Nephron (organoid): Measurements from ENCODE around the gene RNF141.
A peak's percentile ranks its signal among the peaks of the same experiment; 100 is the strongest.

Experiments used
- H3K27ac Mint-ChIP-seq, 3 experiments: 2 replicates each; pipeline ENCODE4 v1.8.0; 2020; ENCODE audit warnings: mixed read lengths in 3 of 3, mild to moderate bottlenecking in 2 of 3, moderate library complexity in 1 of 3
- H3K27me3 Mint-ChIP-seq: 2 replicates; pipeline ENCODE4 v1.8.0; 2021; ENCODE audit warnings: low read depth, mild to moderate bottlenecking, moderate library complexity, mixed read lengths
- H3K36me3 Mint-ChIP-seq: 2 replicates; pipeline ENCODE4 v1.8.0; 2020; ENCODE audit warnings: low read depth, mixed read lengths
- H3K4me1 Mint-ChIP-seq: 2 replicates; pipeline ENCODE4 v1.8.0; 2020; ENCODE audit warnings: mixed read lengths
- H3K4me3 Mint-ChIP-seq, 3 experiments: 2 replicates each; pipeline ENCODE4 v1.8.0; 2020; ENCODE audit warnings: mild to moderate bottlenecking in 3 of 3, mixed read lengths in 3 of 3, moderate library complexity in 2 of 3
- H3K9me3 Mint-ChIP-seq: 2 replicates; pipeline ENCODE4 v1.8.0; 2020; ENCODE audit warnings: mixed read lengths
- CTCF ChIP-seq, 3 experiments: fragments of 200-600 bp; sonication (generic); IDR thresholded peaks; one replicate each; pipeline ENCODE4 v1.5.0; 2021; ENCODE audit warnings: antibody characterized with exemption in 3 of 3; ENCODE audit not compliant: unreplicated experiment in 3 of 3

Gene RNF141

GRCh38 chr11:10495464-10495786, 45.6 kb downstream of the RNF141 start:
- no peak for TF ChIP-seq CTCF (IDR thresholded peaks at IDR 0.05; ENCODE audit: unreplicated experiment in 3 of 3)
- Mint-ChIP-seq H3K4me1 (peaks cover 24% of the 10 kb centered on the region), H3K36me3 (peaks cover 41% of the 10 kb centered on the region), H3K9me3 (no peaks in the 10 kb centered on the region), H3K4me3 (no peak overlapping the region), H3K27me3 (peaks cover 11% of the 10 kb centered on the region), H3K27ac (no peak overlapping the region)

GRCh38 chr11:10494636-10495463, 46.1 kb downstream of the RNF141 start:
- Mint-ChIP-seq H3K4me1 (peaks cover 29% of the 10 kb centered on the region), H3K27ac (no peak overlapping the region), H3K9me3 (no peaks in the 10 kb centered on the region), H3K27me3 (peaks cover 11% of the 10 kb centered on the region), H3K4me3 (no peak overlapping the region), H3K36me3 (peaks cover 41% of the 10 kb centered on the region)
- no peak for TF ChIP-seq CTCF (IDR thresholded peaks at IDR 0.05; ENCODE audit: unreplicated experiment in 3 of 3)

- H3K4me3 Mint-ChIP-seq, result no peak overlapping the region
- peaks cover 41% of the 10 kb centered on the region for H3K36me3 Mint-ChIP-seq
These were observed 47.8 kb downstream of the RNF141 start for GRCh38 chr11:10493041-10493663.

GRCh38 chr11:10492084-10492483, 48.9 kb downstream of the RNF141 start:
- peaks cover 21% of the 10 kb centered on the region for H3K4me1 Mint-ChIP-seq
- TF ChIP-seq CTCF (IDR thresholded peaks at IDR 0.05; ENCODE audit: unreplicated experiment in 3 of 3), result no peak
- no peak overlapping the region for H3K4me3 Mint-ChIP-seq
- H3K9me3 Mint-ChIP-seq, result no peaks in the 10 kb centered on the region
- peaks cover 7% of the 10 kb centered on the region for H3K27me3 Mint-ChIP-seq
- H3K36me3 Mint-ChIP-seq, result peaks cover 41% of the 10 kb centered on the region
- no peak overlapping the region for H3K27ac Mint-ChIP-seq

More at GRCh38 chr11:10493041-10493663, 47.8 kb downstream of the RNF141 start:
- Mint-ChIP-seq H3K27ac (no peak overlapping the region), H3K9me3 (no peaks in the 10 kb centered on the region), H3K27me3 (peaks cover 14% of the 10 kb centered on the region), H3K4me1 (peaks cover 31% of the 10 kb centered on the region)
- no peak for TF ChIP-seq CTCF (IDR thresholded peaks at IDR 0.05; ENCODE audit: unreplicated experiment in 3 of 3)

GRCh38 chr11:10490398-10491241, 50.4 kb downstream of the RNF141 start:
- peak overlapping the region in 2 of 3 experiments; percentile 13 to 40 for H3K27ac Mint-ChIP-seq
- no peak for TF ChIP-seq CTCF (IDR thresholded peaks at IDR 0.05; ENCODE audit: unreplicated experiment in 3 of 3)
- no peak overlapping the region for H3K4me3 Mint-ChIP-seq
- no peaks in the 10 kb centered on the region for H3K9me3 Mint-ChIP-seq
- H3K36me3 Mint-ChIP-seq, result peaks cover 35% of the 10 kb centered on the region
- peaks cover 11% of the 10 kb centered on the region for H3K27me3 Mint-ChIP-seq
- H3K4me1 Mint-ChIP-seq, result peaks cover 17% of the 10 kb centered on the region
